Hepatocyte (in vitro differentiated cells): ENCODE results near the gene TRRAP.
"Not testable (repeated sequence)": the region's sequence is repeated elsewhere in the genome, so short reads cannot be mapped to it uniquely, and the experiment has no call there.

Source experiments
- EZH2phosphoT487 ChIP-seq: fragments of 200-600 bp; sonication (generic); IDR thresholded peaks from one replicate; pipeline ENCODE4 v1.6.1; 2018; ENCODE audit warnings: antibody characterized with exemption, mild to moderate bottlenecking, low read depth, moderate library complexity; ENCODE audit not compliant: unreplicated experiment, severe bottlenecking
- TF ChIP-seq, protein P1 (sequence below): fragments of 200-600 bp; sonication (generic); IDR thresholded peaks from 2 replicates; pipeline ENCODE4 v1.5.1; 2016; ENCODE audit warnings: antibody characterized with exemption, mild to moderate bottlenecking; ENCODE audit not compliant: poor library complexity

DNA sequence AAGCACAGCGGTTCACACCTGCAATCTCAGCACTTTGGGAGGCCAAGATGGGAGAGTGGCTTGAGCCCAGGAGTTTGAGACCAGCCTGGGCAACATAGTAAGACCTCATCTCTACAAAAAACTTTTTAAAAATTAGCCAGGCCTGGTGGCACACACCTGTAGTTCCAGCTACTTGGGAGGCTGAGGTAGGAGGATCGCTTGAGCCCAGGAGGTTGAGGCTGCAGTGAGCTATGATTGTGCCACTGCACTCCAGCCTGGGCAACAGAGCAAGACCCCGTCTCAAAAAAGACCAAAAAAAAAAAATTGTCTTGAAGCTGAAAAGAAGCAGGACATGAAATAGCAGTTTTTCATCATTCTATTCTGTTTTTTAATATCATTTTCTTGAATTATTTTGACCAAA, 166.5 kb downstream of the TRRAP start:
- TF ChIP-seq, protein P1, sequence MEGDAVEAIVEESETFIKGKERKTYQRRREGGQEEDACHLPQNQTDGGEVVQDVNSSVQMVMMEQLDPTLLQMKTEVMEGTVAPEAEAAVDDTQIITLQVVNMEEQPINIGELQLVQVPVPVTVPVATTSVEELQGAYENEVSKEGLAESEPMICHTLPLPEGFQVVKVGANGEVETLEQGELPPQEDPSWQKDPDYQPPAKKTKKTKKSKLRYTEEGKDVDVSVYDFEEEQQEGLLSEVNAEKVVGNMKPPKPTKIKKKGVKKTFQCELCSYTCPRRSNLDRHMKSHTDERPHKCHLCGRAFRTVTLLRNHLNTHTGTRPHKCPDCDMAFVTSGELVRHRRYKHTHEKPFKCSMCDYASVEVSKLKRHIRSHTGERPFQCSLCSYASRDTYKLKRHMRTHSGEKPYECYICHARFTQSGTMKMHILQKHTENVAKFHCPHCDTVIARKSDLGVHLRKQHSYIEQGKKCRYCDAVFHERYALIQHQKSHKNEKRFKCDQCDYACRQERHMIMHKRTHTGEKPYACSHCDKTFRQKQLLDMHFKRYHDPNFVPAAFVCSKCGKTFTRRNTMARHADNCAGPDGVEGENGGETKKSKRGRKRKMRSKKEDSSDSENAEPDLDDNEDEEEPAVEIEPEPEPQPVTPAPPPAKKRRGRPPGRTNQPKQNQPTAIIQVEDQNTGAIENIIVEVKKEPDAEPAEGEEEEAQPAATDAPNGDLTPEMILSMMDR, result not testable (repeated sequence)
- TF ChIP-seq EZH2phosphoT487, result not testable (repeated sequence)
